Sigmoid colon (tissue), 7 donors: ENCODE data around the gene CTNND2. TPM values are rescaled to one million over a fixed set of nuclear protein-coding genes. Genes with fewer than 3 reads are reported as not detected.

Source experiments
- DNase-seq: peaks from one replicate; pipeline ENCODE4 v3.0.0-alpha.2; 2019
- H3K27ac ChIP-seq, 4 donors: fragments of 200-600 bp; sonication (generic); one replicate each; pipeline ENCODE4 v1.5.1; 2016 to 2019; ENCODE audit warnings: mild to moderate bottlenecking in 1 of 4
- H3K27me3 ChIP-seq, 3 donors: fragments of 200-600 bp; sonication (generic); one replicate each; pipeline ENCODE4 v1.5.1; 2019; ENCODE audit warnings: mild to moderate bottlenecking in 1 of 3
- H3K36me3 ChIP-seq, 4 donors: fragments of 200-600 bp; sonication (generic); one replicate each; pipeline ENCODE4 v1.5.1; 2016 to 2019
- H3K4me1 ChIP-seq, 4 donors: fragments of 200-600 bp; sonication (generic); one replicate each; pipeline ENCODE4 v1.5.1; 2017 to 2019
- H3K4me3 ChIP-seq, 4 donors: fragments of 200-600 bp; sonication (generic); one replicate each; pipeline ENCODE4 v1.5.1; 2017 to 2019; ENCODE audit warnings: mild to moderate bottlenecking in 2 of 4, moderate library complexity in 1 of 4
- H3K9me3 ChIP-seq, 4 donors: fragments of 200-600 bp in 3 of 4; sonication (generic) in 3 of 4; one replicate each; pipeline versions ENCODE4 v1.5.1 to v1.6.1; 2013 to 2019
- CTCF ChIP-seq, 4 experiments: fragments of 450-650 bp in 3 of 4; fragments of 200-600 bp in 1 of 4; IDR thresholded peaks; one replicate each; pipeline ENCODE4 v1.5.1; 2016 to 2019; ENCODE audit warnings: antibody characterized with exemption in 4 of 4, mild to moderate bottlenecking in 3 of 4, moderate library complexity in 2 of 4
- EP300 ChIP-seq, 4 donors: sonication (generic); formaldehyde crosslinking; IDR thresholded peaks; one replicate each; pipeline ENCODE4 v1.6.1; 2017; ENCODE audit warnings: antibody characterized with exemption in 4 of 4
- POLR2A ChIP-seq, 2 donors: fragments of 450-650 bp; IDR thresholded peaks; one replicate each; pipeline ENCODE4 v1.6.1; 2016; ENCODE audit warnings: antibody characterized with exemption in 2 of 2, mild to moderate bottlenecking in 2 of 2, moderate library complexity in 2 of 2
- POLR2AphosphoS5 ChIP-seq, 4 donors: sonication (generic); formaldehyde crosslinking; IDR thresholded peaks; one replicate each; pipeline ENCODE4 v1.6.1; 2017; ENCODE audit warnings: antibody characterized with exemption in 4 of 4
- WGBS, 2 donors: extraction: QIAGEN DNeasy Blood & Tissue Kit; methylation state at CpG; one replicate each; pipeline ENCODE4 v1.1.7; 2013; 5-methylcytosine and 5-hydroxymethylcytosine counted together
- intact Hi-C: fragments of 100-400 bp; cut with DNase I; formaldehyde crosslinking; loops from one replicate; pipeline ENCODE4 v1.15.1; 2023
- polyA plus RNA-seq, 3 donors: library from polyadenylated mRNA; stranded (reverse); fragments of 200-250 nt; gene quantifications; one replicate each; pipeline ENCODE4 v1.2.3, GENCODE V29; 2013
- total RNA-seq, 4 donors: library from RNA; depleted of rRNA; stranded (reverse); fragments of >200 nt; gene quantifications; one replicate each; pipeline ENCODE4 v1.1.0, GENCODE V29; 2016
- donor health status: healthy with polysubstance abuse.
- donor health status: Bipolar disorder and iron deficiency.
- donor health status: healthy.

CTNND2 gene
- total and polyA plus RNA-seq, 7 donors: 0.36 to 2.5 (median 0.84) TPM; not detected in 1

DNA sequence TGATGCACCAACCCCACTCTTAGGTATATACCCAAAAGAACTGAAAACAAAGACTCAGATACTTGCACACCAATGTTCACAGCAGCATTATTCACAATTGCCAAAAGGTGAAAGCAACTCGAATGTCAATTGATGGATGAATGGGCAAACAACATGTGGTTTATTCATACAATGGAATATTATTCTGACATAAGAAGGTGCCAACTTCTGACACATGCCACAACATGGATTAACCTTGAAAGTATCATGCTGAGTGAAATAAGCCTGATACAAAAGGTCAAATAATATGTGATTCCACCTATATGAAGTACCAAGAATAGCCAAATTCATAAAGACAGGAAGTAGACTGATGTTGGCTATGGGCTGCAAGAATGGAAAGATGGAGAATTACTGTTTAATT is 35.0 kb downstream of the CTNND2 start:
- no peak for TF ChIP-seq CTCF (IDR thresholded peaks at IDR 0.05)
- TF ChIP-seq POLR2A (IDR thresholded peaks at IDR 0.05): no peak
- no peak for TF ChIP-seq POLR2AphosphoS5 (IDR thresholded peaks at IDR 0.05)
- no peak for TF ChIP-seq EP300 (IDR thresholded peaks at IDR 0.05)
- WGBS, 2 donors: 84 to 94% methylated on average over 1 of the region's 1 CpG

DNA sequence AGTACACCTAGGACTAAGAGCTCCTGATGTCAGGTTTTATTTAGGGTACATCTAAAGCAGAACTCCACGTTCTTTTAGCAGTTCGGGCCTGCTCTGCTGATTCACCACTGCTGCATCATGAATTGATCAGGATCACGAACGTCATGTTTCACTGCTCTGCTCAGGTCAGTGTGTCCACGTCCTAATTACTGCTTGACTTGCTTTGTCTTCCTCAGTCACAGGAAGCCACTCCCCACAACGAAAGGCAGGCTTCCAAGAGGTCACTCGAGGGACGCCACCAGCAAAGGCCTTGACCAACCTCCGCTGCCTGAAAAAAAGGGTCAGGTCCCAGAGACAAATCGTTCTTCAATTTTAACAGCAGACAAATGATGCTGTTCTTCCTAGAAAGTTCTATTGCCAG is 40.3 kb downstream of the CTNND2 start:
- TF ChIP-seq EP300 (IDR thresholded peaks at IDR 0.05): no peak

More for the DNA sequence above, 35.0 kb downstream of the CTNND2 start:
- Histone ChIP-seq H3K27me3 (no peaks in the 10 kb centered on the region), H3K4me3 (no peak overlapping the region), H3K9me3 (no peaks in the 10 kb centered on the region), H3K36me3 (no peaks in the 10 kb centered on the region), H3K27ac (no peak overlapping the region), H3K4me1 (no peaks in the 10 kb centered on the region)
- no peak for DNase-seq
- intact Hi-C loops: no loop called here

DNA sequence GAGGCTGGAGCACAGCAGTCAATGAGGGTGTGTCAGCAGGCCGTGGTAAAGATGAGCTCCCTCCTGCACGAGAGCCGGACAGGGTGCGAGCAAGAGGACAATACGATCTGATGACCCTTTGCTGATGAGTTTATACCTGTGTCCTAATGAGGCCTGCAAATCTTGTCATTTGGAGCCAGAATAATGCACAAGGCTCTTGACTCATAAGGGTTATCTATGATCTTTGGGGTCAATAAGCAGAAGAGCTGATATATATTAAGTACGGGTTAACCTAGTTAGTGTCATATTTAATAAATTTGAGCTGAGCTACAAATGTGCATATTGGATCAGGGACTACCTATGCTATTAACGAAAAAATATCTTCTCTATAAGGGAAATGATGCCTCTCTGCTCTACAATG is 46.9 kb downstream of the CTNND2 start:
- Histone ChIP-seq H3K9me3 (no peaks in the 10 kb centered on the region), H3K27ac (no peak overlapping the region), H3K4me3 (no peak overlapping the region), H3K36me3 (no peaks in the 10 kb centered on the region), H3K4me1 (no peaks in the 10 kb centered on the region), H3K27me3 (no peaks in the 10 kb centered on the region)
- intact Hi-C loops: no loop called here
- TF ChIP-seq EP300 (IDR thresholded peaks at IDR 0.05): no peak
- TF ChIP-seq CTCF (IDR thresholded peaks at IDR 0.05): no peak
- no peak for TF ChIP-seq POLR2AphosphoS5 (IDR thresholded peaks at IDR 0.05)
- TF ChIP-seq POLR2A (IDR thresholded peaks at IDR 0.05): no peak
- no peak for DNase-seq
- 74 to 84% methylated on average over 7 of the region's 7 CpGs for WGBS, 2 donors

More for the DNA sequence above, 40.3 kb downstream of the CTNND2 start:
- Histone ChIP-seq H3K27me3 (no peaks in the 10 kb centered on the region), H3K36me3 (no peaks in the 10 kb centered on the region), H3K4me1 (no peaks in the 10 kb centered on the region), H3K27ac (no peak overlapping the region), H3K9me3 (no peaks in the 10 kb centered on the region), H3K4me3 (no peak overlapping the region)
- intact Hi-C loops: no loop called here
- no peak for DNase-seq
- 67 to 70% methylated on average over 10 of the region's 10 CpGs for WGBS, 2 donors

GRCh38 chr5:11854936-11855335 is 49.3 kb downstream of the CTNND2 start:
- no peak overlapping the region for H3K4me3 ChIP-seq
- DNase-seq: no peak
- H3K27ac ChIP-seq: no peak overlapping the region
- H3K4me1 ChIP-seq: no peaks in the 10 kb centered on the region
- intact Hi-C loops: no loop called here
- TF ChIP-seq EP300 (IDR thresholded peaks at IDR 0.05) (no peak), POLR2A (IDR thresholded peaks at IDR 0.05) (no peak), CTCF (IDR thresholded peaks at IDR 0.05) (no peak), POLR2AphosphoS5 (IDR thresholded peaks at IDR 0.05) (no peak)
- H3K36me3 ChIP-seq: no peaks in the 10 kb centered on the region
- no peaks in the 10 kb centered on the region for H3K27me3 ChIP-seq
- H3K9me3 ChIP-seq: no peaks in the 10 kb centered on the region
- 69 to 70% methylated on average over 5 of the region's 5 CpGs for WGBS, 2 donors

DNA sequence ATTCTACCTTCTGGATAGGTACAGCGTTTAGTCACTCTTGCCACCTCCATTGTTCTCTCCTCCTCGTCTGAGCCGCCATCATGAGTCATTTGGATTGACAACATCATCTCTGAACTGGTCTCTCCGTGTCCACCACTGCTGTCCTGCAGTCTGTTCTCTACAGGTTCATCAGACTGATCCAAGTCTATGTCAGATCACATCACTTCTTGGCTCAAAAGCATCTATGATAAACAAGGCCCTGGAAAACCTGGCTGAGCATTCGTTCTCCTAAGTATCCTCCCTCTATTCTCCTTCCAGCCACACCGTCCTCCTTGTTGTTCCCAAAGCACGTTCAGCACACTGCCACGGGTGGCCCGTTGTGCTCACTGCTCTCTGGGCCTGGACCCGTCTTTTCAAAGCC is 50.5 kb downstream of the CTNND2 start:
- DNase-seq: no peak
- no peaks in the 10 kb centered on the region for H3K27me3 ChIP-seq
- H3K9me3 ChIP-seq: no peaks in the 10 kb centered on the region
- H3K36me3 ChIP-seq: no peaks in the 10 kb centered on the region
- no peaks in the 10 kb centered on the region for H3K4me1 ChIP-seq
- H3K27ac ChIP-seq: no peak overlapping the region
- TF ChIP-seq EP300 (IDR thresholded peaks at IDR 0.05) (no peak), POLR2AphosphoS5 (IDR thresholded peaks at IDR 0.05) (no peak), CTCF (IDR thresholded peaks at IDR 0.05) (no peak), POLR2A (IDR thresholded peaks at IDR 0.05) (no peak)
- no peak overlapping the region for H3K4me3 ChIP-seq
- 64 to 66% methylated on average over 10 of the region's 10 CpGs for WGBS, 2 donors
- intact Hi-C loops: no loop called here
